DMS 273 treated with DMSO at 0.1 percent for 48 hours (cell line): ENCODE data around the gene NT5E.
"Not testable (repeated sequence)": the region's sequence is repeated elsewhere in the genome, so short reads cannot be mapped to it uniquely, and the experiment has no call there.

Experiments
- DNase-seq: peaks from one replicate; lab custom pipeline; 2025; lab: John Stamatoyannopoulos, UW

NT5E gene

GRCh38 chr6:85493389-85493788, 43.5 kb downstream of the NT5E start:
- no peak for DNase-seq

GRCh38 chr6:85494547-85495536, 45.0 kb downstream of the NT5E start:
- DNase-seq, result no peak

- DNase-seq, result no peak
These were observed 46.2 kb downstream of the NT5E start for GRCh38 chr6:85496009-85496579.

DNA sequence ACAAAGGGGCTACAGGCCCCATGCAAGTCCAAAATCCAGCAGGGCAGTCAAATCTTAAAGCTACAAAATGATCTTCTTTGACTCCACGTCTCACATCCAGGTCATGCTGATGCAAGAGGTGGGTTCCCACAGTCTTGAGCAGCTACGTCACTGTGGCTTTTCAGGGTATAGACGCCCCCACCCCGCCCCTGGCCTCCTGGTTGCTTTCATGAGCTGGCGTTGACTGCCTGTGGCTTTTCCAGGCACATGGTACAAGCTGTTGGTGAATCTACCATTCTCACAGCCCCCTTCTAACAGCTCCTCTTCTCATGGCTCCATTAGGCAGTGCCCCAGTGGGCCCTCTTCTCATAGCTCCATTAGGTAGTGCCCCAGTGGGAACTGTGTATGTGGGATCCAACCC, 47.0 kb downstream of the NT5E start:
- DNase-seq, result no peak

- no peak for DNase-seq
These were observed 48.8 kb downstream of the NT5E start for GRCh38 chr6:85498596-85499258.

GRCh38 chr6:85506441-85507093, 56.7 kb downstream of the NT5E start:
- no peak for DNase-seq

DNA sequence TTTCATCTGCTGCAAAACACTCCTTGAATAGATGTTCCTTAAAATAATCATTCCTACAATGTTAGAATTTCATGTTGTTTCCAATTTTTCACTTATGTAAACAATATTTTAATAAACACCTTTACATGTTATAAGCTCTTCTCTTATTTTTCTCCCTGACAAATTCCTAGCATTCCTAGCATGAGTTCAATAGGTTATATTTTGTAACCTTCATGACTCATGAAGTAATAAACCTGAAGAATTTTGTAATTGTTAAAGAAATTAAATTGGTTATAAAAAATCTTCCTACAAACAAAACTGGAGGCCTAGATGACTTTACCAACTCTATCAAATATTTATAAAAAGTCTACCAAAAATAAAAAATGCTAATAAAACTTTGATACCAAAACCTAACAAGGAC, 66.3 kb downstream of the NT5E start:
- DNase-seq, result no peak

DNA sequence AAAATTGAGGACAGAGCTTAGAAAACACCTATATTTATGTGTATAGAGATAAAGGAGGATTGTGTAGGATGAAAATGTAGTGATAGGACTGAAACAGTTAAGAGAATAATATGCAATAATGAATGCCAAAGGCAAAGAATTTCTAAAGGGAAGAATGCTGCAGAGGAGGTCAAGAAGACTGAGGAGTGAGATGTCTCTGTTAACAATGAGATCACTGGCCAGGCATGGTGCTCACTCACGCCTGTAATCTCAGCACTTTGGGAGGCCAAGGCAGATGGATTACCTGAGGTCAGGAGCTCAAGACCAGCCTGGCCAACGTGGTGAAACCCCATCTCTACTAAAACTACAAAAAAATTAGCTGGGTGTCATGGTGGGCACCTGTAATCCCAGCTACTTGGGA, 74.4 kb downstream of the NT5E start:
- DNase-seq, result not testable (repeated sequence)

DNA sequence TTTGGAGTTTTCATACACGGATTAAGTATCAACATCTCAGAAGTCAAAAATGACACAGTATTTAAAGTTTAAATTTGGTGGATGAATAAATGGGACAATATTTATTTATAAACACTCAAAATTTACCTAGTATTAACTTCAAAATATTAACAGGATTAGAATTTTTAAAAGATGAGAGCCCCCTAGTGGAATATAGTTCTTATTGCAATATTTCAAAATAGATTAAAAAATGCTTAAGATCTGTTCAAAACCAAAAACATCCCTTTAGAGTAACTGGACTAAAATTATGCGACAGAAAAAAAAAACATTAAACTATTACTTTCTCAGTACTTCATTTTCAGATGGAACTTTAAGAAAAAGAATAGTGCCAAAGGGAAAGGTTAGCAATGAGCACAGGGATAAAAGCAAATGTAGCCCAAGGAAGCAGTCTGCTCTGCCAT, 87.2 kb downstream of the NT5E start:
- no peak for DNase-seq

GRCh38 chr6:85544776-85545175, 94.9 kb downstream of the NT5E start:
- no peak for DNase-seq
